ENCODE measurements around the gene SHISA2. TPM values are rescaled to one million over a fixed set of nuclear protein-coding genes. Genes with fewer than 3 reads are reported as not detected.

SHISA2 gene
- polyA plus RNA-seq, 1 experiment, result 0.02 TPM

DNA sequence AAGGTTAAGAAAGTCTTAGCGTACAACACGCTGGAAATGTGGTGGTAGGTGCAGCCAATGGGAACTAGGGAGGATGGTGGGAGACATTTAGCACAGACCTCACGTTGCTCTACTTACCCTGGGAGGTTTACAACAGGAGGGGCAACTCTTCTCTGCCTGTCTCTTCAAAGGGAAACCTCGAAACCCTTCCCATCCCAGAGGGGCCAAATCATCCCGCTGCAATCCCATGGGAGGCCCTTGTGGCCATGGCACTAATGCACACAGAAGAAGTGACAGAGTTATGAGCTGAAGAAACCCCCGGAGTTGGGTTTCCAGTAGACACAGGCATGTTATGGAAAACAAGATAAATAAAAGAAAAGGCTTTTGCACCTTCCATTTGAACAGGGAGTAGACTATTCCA lies 35.6 kb downstream of the SHISA2 start:
- CTCF ChIA-PET, result no interaction called here
- POLR2A ChIA-PET, result no interaction called here
- H3K9me3 ChIP-seq (ENCODE audit: control insufficient read depth, insufficient read depth, low read length), result no peaks in the 10 kb centered on the region; the same call in 1 of the 2 replicates
- no peak overlapping the region for H3K27ac ChIP-seq (ENCODE audit: low read depth, low read length)
- no peak for TF ChIP-seq CTCF (IDR thresholded peaks at IDR 0.05; ENCODE audit: low read depth, low read length)
- no peaks in the 10 kb centered on the region for H3K27me3 ChIP-seq (ENCODE audit: control insufficient read depth, insufficient read depth, low read length)
- DNase-seq (ENCODE audit: low read depth, low spot score), result no peak
- H3K4me3 ChIP-seq (ENCODE audit: low read depth, low read length), result no peak overlapping the region

GRCh38 chr13:26015271-26016125 lies 36.3 kb downstream of the SHISA2 start:
- H3K27me3 ChIP-seq (ENCODE audit: control insufficient read depth, insufficient read depth, low read length), result no peaks in the 10 kb centered on the region
- ChIA-PET POLR2A (no interaction called here), CTCF (no interaction called here)
- DNase-seq (ENCODE audit: low read depth, low spot score), result no peak
- H3K4me3 ChIP-seq (ENCODE audit: low read depth, low read length), result no peak overlapping the region
- no peaks in the 10 kb centered on the region; the same call in 1 of the 2 replicates for H3K9me3 ChIP-seq (ENCODE audit: control insufficient read depth, insufficient read depth, low read length)
- no peak overlapping the region for H3K27ac ChIP-seq (ENCODE audit: low read depth, low read length)
- TF ChIP-seq CTCF (IDR thresholded peaks at IDR 0.05; ENCODE audit: low read depth, low read length), result no peak

GRCh38 chr13:26012995-26013394 lies 38.8 kb downstream of the SHISA2 start:
- POLR2A ChIA-PET, result no interaction called here
- Histone ChIP-seq H3K4me3 (ENCODE audit: low read depth, low read length) (no peak overlapping the region), H3K27me3 (ENCODE audit: control insufficient read depth, insufficient read depth, low read length) (no peaks in the 10 kb centered on the region), H3K9me3 (ENCODE audit: control insufficient read depth, insufficient read depth, low read length) (no peaks in the 10 kb centered on the region; the same call in 1 of the 2 replicates), H3K27ac (ENCODE audit: low read depth, low read length) (no peak overlapping the region)
- no peak for DNase-seq (ENCODE audit: low read depth, low spot score)
- TF ChIP-seq CTCF (IDR thresholded peaks at IDR 0.05; ENCODE audit: low read depth, low read length), result no peak
- CTCF ChIA-PET, result no interaction called here

GRCh38 chr13:26011996-26012821 lies 39.6 kb downstream of the SHISA2 start:
- no peak for DNase-seq (ENCODE audit: low read depth, low spot score)
- ChIA-PET CTCF (no interaction called here), POLR2A (no interaction called here)
- Histone ChIP-seq H3K27me3 (ENCODE audit: control insufficient read depth, insufficient read depth, low read length) (no peaks in the 10 kb centered on the region), H3K27ac (ENCODE audit: low read depth, low read length) (no peak overlapping the region), H3K4me3 (ENCODE audit: low read depth, low read length) (peak overlapping the region; percentile 32), H3K9me3 (ENCODE audit: control insufficient read depth, insufficient read depth, low read length) (no peaks in the 10 kb centered on the region; the same call in 1 of the 2 replicates)
- no peak for TF ChIP-seq CTCF (IDR thresholded peaks at IDR 0.05; ENCODE audit: low read depth, low read length)

GRCh38 chr13:26011208-26011573 lies 40.6 kb downstream of the SHISA2 start:
- TF ChIP-seq CTCF (IDR thresholded peaks at IDR 0.05; ENCODE audit: low read depth, low read length), result no peak

More at GRCh38 chr13:26011208-26011573, 40.6 kb downstream of the SHISA2 start:
- CTCF ChIA-PET, result no interaction called here
- Histone ChIP-seq H3K27me3 (ENCODE audit: control insufficient read depth, insufficient read depth, low read length) (no peaks in the 10 kb centered on the region), H3K9me3 (ENCODE audit: control insufficient read depth, insufficient read depth, low read length) (no peaks in the 10 kb centered on the region; the same call in 1 of the 2 replicates), H3K27ac (ENCODE audit: low read depth, low read length) (no peak overlapping the region), H3K4me3 (ENCODE audit: low read depth, low read length) (no peak overlapping the region)
- no peak for DNase-seq (ENCODE audit: low read depth, low spot score)
- POLR2A ChIA-PET, result no interaction called here
